Midbrain (tissue), 1 donor: ENCODE results near the gene ARFIP1.
"Not testable (repeated sequence)": the region's sequence is repeated elsewhere in the genome, so short reads cannot be mapped to it uniquely, and the experiment has no call there.

Source experiments
- DNase-seq: peaks from one replicate; lab custom pipeline; 2025; lab: John Stamatoyannopoulos, UW

The ARFIP1 gene, protein sequence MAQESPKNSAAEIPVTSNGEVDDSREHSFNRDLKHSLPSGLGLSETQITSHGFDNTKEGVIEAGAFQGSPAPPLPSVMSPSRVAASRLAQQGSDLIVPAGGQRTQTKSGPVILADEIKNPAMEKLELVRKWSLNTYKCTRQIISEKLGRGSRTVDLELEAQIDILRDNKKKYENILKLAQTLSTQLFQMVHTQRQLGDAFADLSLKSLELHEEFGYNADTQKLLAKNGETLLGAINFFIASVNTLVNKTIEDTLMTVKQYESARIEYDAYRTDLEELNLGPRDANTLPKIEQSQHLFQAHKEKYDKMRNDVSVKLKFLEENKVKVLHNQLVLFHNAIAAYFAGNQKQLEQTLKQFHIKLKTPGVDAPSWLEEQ

GRCh38 chr4:152779513-152780266 lies at the start of gene ARFIP1, which contains the start of gene TIGD4:
TSS of gene ARFIP1 (plus strand) at chr4:152779954. CDS start at chr4:152829634, 49,680 bp downstream.
TSS of gene TIGD4 (minus strand) at chr4:152779730. CDS start at chr4:152771004, 8,726 bp downstream.
- peak; percentile 98 for DNase-seq

GRCh38 chr4:152731997-152732396 lies 47.8 kb upstream of the ARFIP1 start:
- no peak for DNase-seq

- DNase-seq = no peak
These were observed 45.6 kb upstream of the ARFIP1 start for GRCh38 chr4:152734015-152734698.

GRCh38 chr4:152734699-152735050 lies 45.1 kb upstream of the ARFIP1 start:
- DNase-seq = no peak

GRCh38 chr4:152735396-152735859 lies 44.3 kb upstream of the ARFIP1 start:
- peak; percentile 30 for DNase-seq

GRCh38 chr4:152735906-152736305 lies 43.8 kb upstream of the ARFIP1 start:
- DNase-seq = no peak

- DNase-seq = no peak
These were observed 40.9 kb upstream of the ARFIP1 start for GRCh38 chr4:152738827-152739226.

DNA sequence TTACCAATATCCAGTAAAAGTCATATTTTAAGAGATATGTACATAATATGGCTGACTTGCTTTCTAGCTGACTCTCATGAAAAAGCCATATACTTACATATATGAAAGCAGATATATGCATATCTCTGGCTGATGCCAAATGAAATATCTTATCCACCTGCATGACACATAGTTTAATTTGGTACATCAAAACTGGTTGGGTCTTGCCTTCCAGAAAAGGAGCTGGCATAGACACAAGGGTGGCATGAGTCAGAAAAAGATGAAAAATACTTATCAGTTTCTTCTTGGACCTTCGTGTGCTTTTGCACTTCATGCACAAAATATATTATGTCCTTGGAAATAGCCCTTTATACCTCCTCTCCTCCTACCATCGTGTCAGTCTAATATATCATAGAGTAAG lies 32.3 kb upstream of the ARFIP1 start:
- DNase-seq = no peak

- no peak for DNase-seq
These were observed 31.1 kb upstream of the ARFIP1 start for GRCh38 chr4:152748619-152749018.

- DNase-seq = no peak
These were observed 16.0 kb upstream of the ARFIP1 start for GRCh38 chr4:152763796-152764195.

DNA sequence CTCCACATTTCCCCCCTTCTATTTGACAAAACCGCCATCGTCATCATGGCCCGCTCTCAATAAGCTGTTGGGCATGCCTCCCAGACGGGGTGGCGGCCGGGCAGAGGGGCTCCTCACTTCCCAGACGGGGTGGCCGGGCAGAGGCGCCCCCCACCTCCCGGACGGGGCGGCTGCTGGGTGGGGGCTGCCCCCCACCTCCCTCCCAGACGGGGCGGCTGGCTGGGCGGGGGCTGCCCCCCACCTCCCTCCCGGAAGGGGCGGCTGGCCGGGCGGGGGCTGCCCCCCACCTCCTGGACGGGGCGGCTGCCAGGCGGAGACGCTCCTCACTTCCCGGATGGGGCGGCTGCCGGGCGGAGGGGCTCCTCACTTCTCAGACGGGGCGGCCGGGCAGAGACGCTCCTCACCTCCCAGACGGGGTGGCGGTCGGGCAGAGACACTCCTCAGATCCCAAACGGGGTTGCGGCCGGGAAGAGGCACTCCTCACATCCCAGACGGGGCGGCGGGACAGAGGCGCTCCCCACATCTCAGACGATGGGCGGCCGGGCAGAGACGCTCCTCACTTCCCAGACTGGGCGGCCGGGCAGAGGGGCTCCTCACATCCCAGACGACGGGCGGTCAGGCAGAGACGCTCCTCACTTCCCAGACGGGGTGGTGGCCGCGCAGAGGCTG lies 14.6 kb upstream of the ARFIP1 start:
- DNase-seq = not testable (repeated sequence)

GRCh38 chr4:152771741-152772533 lies 7.8 kb upstream of the ARFIP1 start:
- peak; percentile 25 for DNase-seq

GRCh38 chr4:152773339-152773738 lies 6.4 kb upstream of the ARFIP1 start:
- DNase-seq = no peak

DNA sequence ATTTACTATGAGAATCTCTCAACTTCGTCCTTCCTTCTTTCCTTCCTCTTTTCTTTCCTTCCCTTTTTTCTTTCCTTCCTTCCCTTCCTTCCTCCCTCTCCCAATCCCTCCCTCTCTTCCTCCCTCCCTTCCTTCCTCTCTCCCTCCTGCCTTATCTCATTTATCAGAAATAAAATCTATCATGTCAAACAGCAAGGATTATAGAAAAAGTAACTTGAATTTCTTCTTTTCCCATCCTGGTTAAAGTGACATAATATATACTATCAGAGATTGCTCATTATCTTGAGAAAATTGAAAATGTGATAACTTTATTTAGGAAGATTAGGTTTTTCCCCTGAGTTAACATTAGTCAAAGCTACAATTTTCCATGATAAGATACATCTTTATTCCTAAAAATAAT lies 5.8 kb upstream of the ARFIP1 start:
- DNase-seq = no peak

DNA sequence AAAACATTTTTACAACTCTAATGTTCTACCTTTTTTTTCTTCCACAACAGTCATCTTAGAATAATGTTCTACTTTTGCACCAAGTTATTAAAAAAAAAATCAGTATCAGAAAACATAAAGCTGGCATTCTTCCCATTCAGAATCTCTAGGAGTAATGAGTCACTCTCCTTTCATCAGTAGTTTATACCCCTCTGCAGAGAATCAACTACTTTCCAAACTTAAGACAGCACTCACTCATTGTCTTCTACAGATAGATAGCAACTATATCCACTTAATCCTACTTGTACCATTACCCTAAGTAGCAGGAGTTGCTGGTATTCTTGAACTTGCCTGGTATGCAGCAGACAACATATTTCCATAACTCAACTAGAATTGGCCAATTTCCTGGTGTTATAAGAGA lies 3.4 kb upstream of the ARFIP1 start:
- no peak for DNase-seq

DNA sequence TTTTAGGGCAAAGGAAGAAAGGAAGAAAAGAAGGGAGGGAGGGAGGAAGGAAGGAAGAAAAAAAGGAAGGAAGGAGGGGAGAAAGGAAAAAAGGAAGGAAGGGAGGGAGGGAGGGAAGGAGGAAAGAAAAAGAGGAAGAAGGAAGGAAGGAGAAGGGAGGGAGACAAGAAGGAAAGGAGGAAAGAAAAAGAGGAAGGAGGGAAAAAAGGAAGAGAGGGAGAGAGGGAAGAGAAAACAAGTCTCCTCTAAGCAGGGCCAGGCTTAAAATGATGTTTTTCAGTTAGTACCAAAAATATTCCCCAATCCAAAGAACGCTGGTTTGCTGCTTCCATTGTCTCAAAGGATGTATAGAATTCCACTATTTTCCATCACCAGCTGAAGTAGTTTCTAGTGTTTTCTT lies 2.3 kb upstream of the ARFIP1 start:
- no peak for DNase-seq

- DNase-seq = peak; percentile 42
These were observed 870 bp upstream of the ARFIP1 start for GRCh38 chr4:152778656-152779512.

- DNase-seq = no peak
These were observed 569 bp downstream of the ARFIP1 start for GRCh38 chr4:152780267-152780778.

DNA sequence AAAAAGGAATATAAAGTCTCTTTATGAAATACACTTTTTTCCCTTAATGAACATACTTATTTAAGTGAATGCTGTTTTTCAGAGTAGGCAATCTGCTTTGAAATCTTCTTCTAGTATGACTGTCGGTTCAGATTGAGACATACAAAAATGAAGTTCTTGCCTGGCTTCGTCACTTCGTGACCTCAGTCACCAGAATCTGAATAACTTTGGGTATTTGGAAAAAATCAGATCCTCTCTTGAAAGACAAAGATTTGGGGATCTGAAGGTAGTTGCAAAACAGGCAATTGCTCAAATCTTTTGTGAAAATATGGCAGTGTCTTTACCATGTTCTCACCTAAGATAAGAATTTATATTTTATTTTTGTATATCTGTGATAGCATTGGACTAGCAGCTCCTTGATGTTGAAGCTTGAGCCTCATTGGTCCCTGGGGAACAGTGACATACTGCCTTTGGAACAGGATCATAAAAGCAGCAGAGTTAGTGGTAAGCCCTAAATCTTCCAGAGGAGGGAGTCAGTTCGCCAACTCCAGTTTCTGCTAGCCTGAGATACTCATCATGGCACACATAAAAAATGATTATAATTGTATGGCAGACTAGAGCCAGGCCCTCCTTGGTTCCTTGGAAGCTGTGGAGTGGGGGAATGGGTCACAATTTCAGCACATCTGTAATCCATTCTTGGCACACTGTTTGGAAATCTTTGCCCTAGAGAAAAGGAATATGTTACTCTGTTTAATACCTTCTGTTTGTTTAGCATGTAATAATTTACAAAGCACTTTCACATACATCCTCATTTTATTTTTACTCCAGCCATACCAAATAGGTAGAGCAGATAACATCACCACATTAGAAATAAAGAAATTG lies 5.0 kb downstream of the ARFIP1 start:
- DNase-seq = no peak
